ENCODE measurements around the gene GLB1L3.
A peak's percentile ranks its signal among the peaks of the same experiment; 100 is the strongest.

GLB1L3 gene

DNA sequence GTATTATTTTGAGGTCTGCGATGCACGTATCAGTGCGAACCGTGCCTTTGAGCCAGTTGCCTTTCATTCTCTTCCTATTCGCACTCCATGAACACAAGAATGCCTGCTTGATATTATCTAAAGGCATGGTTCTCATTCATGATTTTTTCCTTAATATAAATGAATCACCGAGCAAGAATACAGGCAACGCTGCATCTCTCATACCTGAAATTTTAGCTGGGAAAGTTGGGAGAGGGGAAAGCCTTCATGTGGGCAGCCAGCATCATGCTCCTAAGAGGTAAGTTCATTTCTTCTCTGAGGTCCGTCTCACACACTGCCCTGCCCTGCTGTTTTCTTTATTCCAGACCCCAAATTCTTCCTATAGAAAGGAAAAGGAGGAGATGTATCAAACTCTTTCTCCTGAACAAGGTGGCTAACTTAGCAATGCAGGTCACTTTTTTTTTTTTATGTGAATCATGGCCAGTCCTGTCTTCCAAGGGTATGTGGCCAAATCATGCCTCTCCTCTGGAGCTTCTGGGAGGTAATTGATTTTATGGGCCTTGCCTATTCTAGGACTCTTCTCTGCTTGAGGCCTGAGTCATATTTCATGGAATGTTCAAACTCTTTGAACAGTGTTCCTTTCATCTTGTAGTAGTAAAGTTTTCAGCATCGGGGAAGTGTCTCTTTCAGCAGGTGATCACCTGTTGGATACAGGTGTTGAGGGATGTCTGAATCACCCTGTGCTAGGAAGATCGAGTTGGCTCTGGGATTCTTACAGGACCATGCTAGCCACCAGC, 58.8 kb downstream of the GLB1L3 start:
- Histone ChIP-seq H3K9ac (no peak overlapping the region), H3K4me1 (peaks cover 8 to 28% (median 18%) of the 10 kb centered on the region in 10 experiments), H4K20me1 (peaks cover 0 to 17% (median 0%) of the 10 kb centered on the region in 11 experiments; a peak in 6 of 22 replicates), H3K4me2 (no peak overlapping the region), H3K9me3 (replicated peaks in 1 of 11) (no peaks in the 10 kb centered on the region), H3K27me3 (peaks cover 25 to 40% (median 37%) of the 10 kb centered on the region in 11 experiments), H3K27ac (no peak overlapping the region), H3K36me3 (no peaks in the 10 kb centered on the region), H3K4me3 (no peak overlapping the region)
- TF ChIP-seq Cebpa-rat (IDR thresholded peaks at IDR 0.05) = no peak

- Histone ChIP-seq H3K4me2 (no peak overlapping the region), H3K27me3 (peaks cover 9 to 22% (median 19%) of the 10 kb centered on the region in 11 experiments), H3K9ac (no peak overlapping the region; a peak in 1 of 22 replicates), H4K20me1 (peaks cover 0 to 17% (median 0%) of the 10 kb centered on the region in 11 experiments; a peak in 6 of 22 replicates), H3K36me3 (no peaks in the 10 kb centered on the region), H3K27ac (no peak overlapping the region), H3K4me3 (no peak overlapping the region), H3K4me1 (peaks cover 6 to 21% (median 11%) of the 10 kb centered on the region in 10 experiments; a peak in 19 of 20 replicates), H3K9me3 (replicated peaks in 1 of 11) (no peaks in the 10 kb centered on the region)
- no peak for TF ChIP-seq Cebpa-rat (IDR thresholded peaks at IDR 0.05)
These were observed 60.9 kb downstream of the GLB1L3 start for GRCh38 chr11:134337051-134337450.

DNA sequence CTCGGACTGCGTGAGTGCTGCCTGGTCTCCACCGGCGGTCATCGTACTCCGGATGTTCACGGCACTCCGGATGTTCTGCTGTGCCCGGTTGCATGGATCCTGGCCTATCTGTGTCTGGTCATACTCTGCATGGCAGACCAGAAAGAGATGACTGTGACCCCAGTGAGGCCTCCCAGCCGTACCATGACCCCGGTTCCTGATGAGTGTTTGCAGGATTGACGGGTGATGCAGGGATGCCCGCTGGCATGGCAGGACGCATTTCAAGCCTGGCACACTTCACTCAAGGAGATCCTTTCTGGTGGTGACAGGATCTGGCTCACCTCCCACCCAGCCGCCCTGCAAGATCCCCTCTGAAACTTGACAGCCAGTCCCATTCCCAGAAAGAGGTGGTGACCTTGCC, 61.9 kb downstream of the GLB1L3 start:
- no peak overlapping the region for H3K9ac ChIP-seq
- peaks cover 0 to 12% (median 9%) of the 10 kb centered on the region in 11 experiments; a peak in 19 of 22 replicates for H3K27me3 ChIP-seq
- no peak overlapping the region for H3K27ac ChIP-seq
- no peaks in the 10 kb centered on the region for H3K9me3 ChIP-seq (replicated peaks in 1 of 11)
- peaks cover 0 to 16% (median 4%) of the 10 kb centered on the region in 10 experiments; a peak in 8 of 20 replicates for H3K4me1 ChIP-seq
- no peak overlapping the region for H3K4me2 ChIP-seq
- TF ChIP-seq Cebpa-rat (IDR thresholded peaks at IDR 0.05) = no peak
- H3K36me3 ChIP-seq = no peaks in the 10 kb centered on the region
- H4K20me1 ChIP-seq = peaks cover 0 to 10% (median 0%) of the 10 kb centered on the region in 11 experiments; a peak in 6 of 22 replicates
- no peak overlapping the region for H3K4me3 ChIP-seq

DNA sequence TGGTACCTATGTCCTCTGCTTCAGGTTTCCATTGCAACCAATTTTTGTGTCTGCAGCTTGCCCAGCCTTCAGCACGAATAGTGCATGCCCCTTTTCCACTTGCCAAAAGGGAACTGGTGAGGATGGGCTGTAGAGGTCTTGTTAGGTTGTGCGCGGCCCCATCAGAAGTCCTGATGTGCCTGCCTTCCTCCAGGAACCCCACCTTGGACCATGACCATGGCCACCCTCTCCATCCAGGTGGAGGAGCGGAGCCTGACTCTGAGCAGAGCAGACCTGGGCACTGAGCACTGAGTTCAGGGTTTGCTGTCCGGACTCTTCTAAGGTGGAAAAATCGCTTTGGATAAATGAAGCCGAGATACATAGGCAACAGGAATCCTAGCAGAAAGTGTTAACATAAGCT, 62.5 kb downstream of the GLB1L3 start:
- no peak overlapping the region for H3K9ac ChIP-seq
- TF ChIP-seq Cebpa-rat (IDR thresholded peaks at IDR 0.05) = no peak
- no peaks in the 10 kb centered on the region for H3K36me3 ChIP-seq
- H3K4me2 ChIP-seq = no peak overlapping the region
- no peak overlapping the region for H3K4me3 ChIP-seq
- H4K20me1 ChIP-seq = peaks cover 0 to 5% (median 0%) of the 10 kb centered on the region in 11 experiments; a peak in 3 of 22 replicates
- H3K27ac ChIP-seq = no peak overlapping the region
- peaks cover 0 to 16% (median 2%) of the 10 kb centered on the region in 10 experiments; a peak in 8 of 20 replicates for H3K4me1 ChIP-seq
- no peaks in the 10 kb centered on the region for H3K9me3 ChIP-seq (replicated peaks in 1 of 11)
- peaks cover 0 to 6% (median 3%) of the 10 kb centered on the region in 11 experiments; a peak in 10 of 22 replicates for H3K27me3 ChIP-seq

DNA sequence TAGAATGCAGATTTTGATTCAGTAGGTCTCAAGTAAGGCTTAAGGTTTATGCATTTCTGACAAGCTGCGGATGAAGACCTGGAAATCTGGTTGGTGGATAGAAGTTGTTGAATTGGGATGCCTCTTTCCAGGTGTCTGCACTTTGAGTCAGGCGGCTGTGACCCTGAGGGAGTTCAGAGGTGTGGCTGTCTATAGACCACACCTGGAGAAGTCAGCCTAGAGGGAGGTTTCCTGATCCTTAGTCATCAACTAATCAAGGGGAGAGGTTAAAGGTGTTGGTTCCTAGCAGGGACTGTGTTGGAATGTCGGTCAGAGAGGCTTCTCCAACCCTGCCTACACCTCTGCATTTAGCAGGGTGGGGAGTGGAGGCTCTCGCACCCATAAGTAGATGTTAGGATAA, 63.6 kb downstream of the GLB1L3 start:
- Histone ChIP-seq H3K9me3 (replicated peaks in 1 of 11) (no peaks in the 10 kb centered on the region), H3K27ac (no peak overlapping the region), H3K27me3 (no peaks in the 10 kb centered on the region), H3K4me3 (no peak overlapping the region), H3K9ac (no peak overlapping the region), H3K4me2 (no peak overlapping the region), H3K36me3 (no peaks in the 10 kb centered on the region), H4K20me1 (no peaks in the 10 kb centered on the region; a peak in 1 of 22 replicates), H3K4me1 (peaks cover 0 to 15% (median 0%) of the 10 kb centered on the region in 10 experiments; a peak in 5 of 20 replicates)
- TF ChIP-seq Cebpa-rat (IDR thresholded peaks at IDR 0.05) = no peak

GRCh38 chr11:134340354-134340964, 64.3 kb downstream of the GLB1L3 start:
- Histone ChIP-seq H3K4me1 (peaks cover 0 to 15% (median 0%) of the 10 kb centered on the region in 10 experiments; a peak in 6 of 20 replicates), H3K9ac (no peak overlapping the region), H3K4me3 (no peak overlapping the region), H3K9me3 (replicated peaks in 1 of 11) (no peaks in the 10 kb centered on the region), H4K20me1 (no peaks in the 10 kb centered on the region; a peak in 1 of 22 replicates), H3K4me2 (no peak overlapping the region), H3K36me3 (no peaks in the 10 kb centered on the region), H3K27ac (no peak overlapping the region), H3K27me3 (no peaks in the 10 kb centered on the region)
- no peak for TF ChIP-seq Cebpa-rat (IDR thresholded peaks at IDR 0.05)

DNA sequence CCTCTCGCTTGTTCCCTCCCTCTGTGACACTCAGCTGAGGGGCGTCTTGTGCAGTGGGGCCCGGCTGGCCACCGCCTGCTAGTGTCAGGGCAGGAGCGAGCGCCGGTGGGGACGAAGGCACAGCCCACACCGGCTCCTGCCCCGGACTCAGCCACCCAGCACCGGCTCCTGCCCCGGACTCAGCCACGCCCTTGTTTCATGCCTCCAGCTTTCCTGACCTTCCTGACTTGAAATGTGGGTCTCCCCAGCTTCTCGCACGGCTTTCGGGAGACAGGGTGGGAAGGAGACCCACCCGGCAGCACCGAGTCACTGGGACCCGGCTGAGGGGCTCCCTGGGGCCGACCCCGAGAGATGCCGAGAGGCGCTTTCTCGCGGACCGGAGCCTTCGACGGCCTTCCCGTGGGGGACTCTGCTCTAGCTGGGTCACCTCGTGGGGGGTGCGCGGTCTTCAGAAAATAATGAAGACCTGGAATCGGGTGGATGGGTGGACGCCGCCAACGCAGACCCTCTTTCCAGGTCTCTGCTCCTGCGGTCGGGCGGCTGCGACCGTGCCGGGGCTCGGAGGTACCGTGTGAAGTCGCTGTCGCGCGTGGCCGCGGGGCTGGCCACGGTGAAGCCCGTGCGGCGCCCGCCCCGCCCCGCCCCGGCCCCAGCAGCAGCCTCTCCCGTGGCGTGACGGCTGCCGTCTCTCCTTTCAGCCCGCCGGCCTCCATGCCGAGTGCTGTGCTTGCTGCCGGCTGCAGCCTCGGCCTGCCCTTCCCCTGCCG, 65.8 kb downstream of the GLB1L3 start:
- H3K9ac ChIP-seq = no peak overlapping the region
- no peaks in the 10 kb centered on the region for H3K27me3 ChIP-seq
- no peaks in the 10 kb centered on the region for H3K9me3 ChIP-seq (replicated peaks in 1 of 11)
- no peak overlapping the region for H3K27ac ChIP-seq
- H3K4me3 ChIP-seq = no peak overlapping the region
- no peak for TF ChIP-seq Cebpa-rat (IDR thresholded peaks at IDR 0.05)
- no peaks in the 10 kb centered on the region for H3K36me3 ChIP-seq
- no peak overlapping the region for H3K4me2 ChIP-seq
- H3K4me1 ChIP-seq = peaks cover 7 to 20% (median 13%) of the 10 kb centered on the region in 10 experiments; a peak in 18 of 20 replicates
- no peaks in the 10 kb centered on the region for H4K20me1 ChIP-seq

GRCh38 chr11:134342572-134343340, 66.6 kb downstream of the GLB1L3 start:
- H3K4me1 ChIP-seq = peaks cover 7 to 20% (median 13%) of the 10 kb centered on the region in 10 experiments; a peak in 18 of 20 replicates
- no peak for TF ChIP-seq Cebpa-rat (IDR thresholded peaks at IDR 0.05)
- no peaks in the 10 kb centered on the region for H3K36me3 ChIP-seq
- H3K4me2 ChIP-seq = peak overlapping the region in 3 of 11 experiments; percentile 4 to 51 (median 25); a peak in 3 of 22 replicates
- no peaks in the 10 kb centered on the region for H4K20me1 ChIP-seq
- no peaks in the 10 kb centered on the region for H3K27me3 ChIP-seq
- H3K9ac ChIP-seq = no peak overlapping the region
- no peak overlapping the region for H3K4me3 ChIP-seq
- H3K27ac ChIP-seq = no peak overlapping the region
- no peaks in the 10 kb centered on the region for H3K9me3 ChIP-seq (replicated peaks in 1 of 11)

All from BLaER1 treated with 17β-estradiol and CSF1 and Interleukin-3, amounts not matched to agents 10 nM and 100 nM (cell line).